Bladder microvascular endothelial cell (primary cell): Measurements from ENCODE around the gene PRTG. TPM values are rescaled to one million over a fixed set of nuclear protein-coding genes. Genes with fewer than 3 reads are reported as not detected.

ENCODE experiments used
- total RNA-seq: library from RNA; depleted of rRNA; stranded (reverse); fragments of >200 nt; gene quantifications from 2 replicates; pipeline ENCODE4 v1.2.3, GENCODE V29; 2014

The PRTG gene
- 1.8 and 3.9 TPM in 2 replicates for total RNA-seq

GRCh38 chr15:55742927-55743728 is at the start of gene PRTG:
PRTG (minus strand) TSS chr15:55743152; CDS start chr15:55742931, 221 bp downstream.

GRCh38 chr15:55588070-55588814 is 154.7 kb downstream of the PRTG start, which contains the start of gene PYGO1:
PYGO1 (minus strand) TSS chr15:55588345; CDS start chr15:55587883, 462 bp downstream.

Other genes starting within 250 kb of the PRTG start
- gene DNAAF4, start 234.9 kb downstream of the PRTG start, total RNA-seq: 1.1 and 2.3 TPM in 2 replicates
- gene PYGO1, start 154.8 kb downstream of the PRTG start, total RNA-seq: 0.32 and 0.57 TPM in 2 replicates